GM12878 (cell line): Measurements from ENCODE around the gene CLDN9. TPM values are rescaled to one million over a fixed set of nuclear protein-coding genes. Genes with fewer than 3 reads are reported as not detected.
A peak's percentile ranks its signal among the peaks of the same experiment; 100 is the strongest.

Source experiments
- ATAC-seq: fragments of 200-7000 bp; cut with Tn5 transposase; 3 replicates; pipeline ENCODE4 v1.9.1; 2020; ENCODE audit warnings: mild to moderate bottlenecking, moderate library complexity
- BruUV-seq: library from RNA; stranded (reverse); fragments of 400-500 nt; replicated peaks from 2 replicates; lab custom pipeline; 2021; lab: Mats Ljungman, UMichigan
- CTCF ChIA-PET: fragments of 300-600 bp; sonication (Branson Sonifier 250); formaldehyde crosslinking; extraction: SDS; loops from one replicate; lab custom pipeline; 2021; ENCODE audit warnings: inconsistent platforms; lab: Yijun Ruan, JAX
- POLR2A ChIA-PET: fragments of 350-600 bp; formaldehyde crosslinking; extraction: SDS; loops from one replicate; lab custom pipeline; 2021; ENCODE audit warnings: inconsistent platforms; lab: Charles Lee
- RAD21 ChIA-PET: fragments of 300-600 bp; sonication (Branson Sonifier 250); formaldehyde crosslinking; loops from one replicate; lab custom pipeline; 2023; ENCODE audit warnings: antibody characterized with exemption; ENCODE audit not compliant: unreplicated experiment; lab: Charles Lee
- SMC1A ChIA-PET: fragments of 300-600 bp; sonication (Branson Sonifier 250); formaldehyde crosslinking; loops from one replicate; lab custom pipeline; 2023; ENCODE audit not compliant: unreplicated experiment, uncharacterized antibody; lab: Charles Lee
- DNase-seq: peaks from one replicate; pipeline ENCODE4 v3.0.0-alpha.2; 2011; ENCODE audit warnings: low read depth, low spot score
- FAIRE-seq: peaks from 3 replicates; lab custom pipeline; 2011; peaks lifted over from hg19 to GRCh38; lab: Jason Lieb, UNC
- H2AFZ ChIP-seq: 2 replicates; pipeline ENCODE4 v1.6.0; 2011; ENCODE audit warnings: low read depth, low read length, control low read depth; ENCODE audit not compliant: control insufficient read depth
- H3K27ac ChIP-seq: 2 replicates; pipeline ENCODE4 v1.5.1; 2011; ENCODE audit warnings: control low read depth; ENCODE audit not compliant: control insufficient read depth, insufficient read depth
- H3K27me3 ChIP-seq, 2 experiments: replicated peaks in 1 of 2; 2 replicates each; pipeline versions ENCODE4 v1.6.0 to v1.6.1; 2011; ENCODE audit warnings: low read length in 1 of 2; ENCODE audit not compliant: control insufficient read depth in 2 of 2, insufficient read depth in 2 of 2
- H3K36me3 ChIP-seq, 2 experiments: 2 replicates each; pipeline ENCODE4 v1.5.1; 2011; ENCODE audit warnings: low read length in 1 of 2; ENCODE audit not compliant: control insufficient read depth in 2 of 2, insufficient read depth in 2 of 2
- H3K4me1 ChIP-seq: 2 replicates; pipeline ENCODE4 v1.6.1; 2011; ENCODE audit warnings: mild to moderate bottlenecking, low read length, moderate library complexity, mixed read lengths; ENCODE audit not compliant: control insufficient read depth, insufficient read depth
- H3K4me2 ChIP-seq: 2 replicates; pipeline ENCODE4 v1.6.0; 2011; ENCODE audit warnings: control low read depth; ENCODE audit not compliant: control insufficient read depth, insufficient read depth
- H3K4me3 ChIP-seq: fragments of 200-600 bp; sonication (generic); 2 replicates; pipeline ENCODE4 v1.5.1; 2016
- H3K79me2 ChIP-seq: 2 replicates; pipeline ENCODE4 v1.6.0; 2011; ENCODE audit warnings: low read length; ENCODE audit not compliant: control insufficient read depth, insufficient read depth
- H3K9ac ChIP-seq: 2 replicates; pipeline ENCODE4 v1.8.0; 2011; ENCODE audit warnings: low read length, control low read depth, mixed read lengths; ENCODE audit not compliant: control insufficient read depth, insufficient read depth
- H3K9me3 ChIP-seq: replicated peaks from 3 replicates; pipeline ENCODE4 v1.5.1; 2011; ENCODE audit warnings: mild to moderate bottlenecking, low read length; ENCODE audit not compliant: control insufficient read depth, insufficient read depth
- H4K20me1 ChIP-seq: 2 replicates; pipeline ENCODE4 v1.6.0; 2011; ENCODE audit not compliant: control insufficient read depth, insufficient read depth
- BCLAF1 ChIP-seq: fragments of 450-650 bp; IDR thresholded peaks from 2 replicates; pipeline ENCODE4 v1.6.1; 2017; ENCODE audit warnings: antibody characterized with exemption, mild to moderate bottlenecking, moderate library complexity
- CTCF ChIP-seq, 3 experiments: IDR thresholded peaks in 2 of 3; conservative IDR thresholded peaks in 1 of 3; 2 replicates each; pipeline ENCODE4 v1.5.1; 2011; ENCODE audit warnings: low read depth in 3 of 3, low read length in 3 of 3, mild to moderate bottlenecking in 3 of 3, control low read depth in 2 of 3, moderate library complexity in 2 of 3, inconsistent platforms in 1 of 3, mixed read lengths in 1 of 3; ENCODE audit not compliant: control insufficient read depth in 2 of 3, insufficient read depth in 1 of 3; ENCODE audit errors: extremely low read depth in 1 of 3
- E4F1 ChIP-seq: fragments of 450-650 bp; IDR thresholded peaks from 2 replicates; pipeline ENCODE4 v1.6.1; 2018; ENCODE audit warnings: borderline replicate concordance, mild to moderate bottlenecking; ENCODE audit not compliant: partially characterized antibody
- FOXM1 ChIP-seq: IDR thresholded peaks from 2 replicates; pipeline ENCODE4 v1.6.1; 2012; ENCODE audit warnings: low read depth, mild to moderate bottlenecking, inconsistent platforms, low read length, moderate library complexity
- LARP7 ChIP-seq: fragments of 450-650 bp; IDR thresholded peaks from 2 replicates; pipeline ENCODE4 v1.6.1; 2017; ENCODE audit warnings: mild to moderate bottlenecking
- MYC ChIP-seq: IDR thresholded peaks from 2 replicates; pipeline ENCODE4 v1.6.1; 2011; ENCODE audit warnings: mild to moderate bottlenecking, low read length, moderate library complexity, inconsistent platforms; ENCODE audit not compliant: insufficient read depth, insufficient replicate concordance, insufficient read length, severe bottlenecking
- NR2C1 ChIP-seq: fragments of 450-650 bp; IDR thresholded peaks from 2 replicates; pipeline ENCODE4 v1.6.1; 2017; ENCODE audit warnings: antibody characterized with exemption, mild to moderate bottlenecking, moderate library complexity
- PBX3 ChIP-seq: IDR thresholded peaks from 2 replicates; pipeline ENCODE4 v1.6.1; 2011; ENCODE audit warnings: mild to moderate bottlenecking, low read depth, low read length, moderate library complexity; ENCODE audit not compliant: insufficient replicate concordance
- RUNX3 ChIP-seq: IDR thresholded peaks from 2 replicates; pipeline ENCODE4 v1.6.1; 2012; ENCODE audit warnings: low read length, inconsistent platforms
- STAT3 ChIP-seq: IDR thresholded peaks from 2 replicates; pipeline ENCODE4 v1.6.1; 2011; ENCODE audit warnings: low read depth, low read length, improper control_type of control experiment
- YY1 ChIP-seq: IDR thresholded peaks from 2 replicates; pipeline ENCODE4 v1.6.1; 2011; ENCODE audit warnings: low read depth, mild to moderate bottlenecking, low read length
- ZNF622 ChIP-seq: fragments of 450-650 bp; IDR thresholded peaks from 2 replicates; pipeline ENCODE4 v1.6.1; 2017; ENCODE audit warnings: mild to moderate bottlenecking, inconsistent platforms
- WGBS: methylation state at CpG from one replicate; pipeline ENCODE4 v1.1.6; 2016; ENCODE audit warnings: low lambda C conversion rate; ENCODE audit not compliant: insufficient replicate concordance, insufficient coverage; ENCODE audit errors: missing lambda C conversion rate; 5-methylcytosine and 5-hydroxymethylcytosine counted together
- in situ Hi-C: fragments of 300-500 bp; cut with MboI; formaldehyde crosslinking; loops from 9 replicates; pipeline ENCODE4 v1.14.3; 2018; ENCODE audit warnings: mixed read lengths
- intact Hi-C: fragments of 100-400 bp; cut with micrococcal nuclease; formaldehyde crosslinking; loops from one replicate; pipeline ENCODE4 v1.14.2; 2022; ENCODE audit not compliant: unreplicated experiment
- polyA plus RNA-seq, 11 experiments: library from polyadenylated mRNA; depleted of rRNA in 4 of 11; unstranded in 6 of 11; stranded (reverse) in 5 of 11; fragments of >200 nt; fragmentation: Nextera tagmentation in 4 of 11; fragmentation: Illumina TruSeq in 1 of 11; extraction: Ambion mirVana in 4 of 11; extraction: Trizol in 1 of 11; gene quantifications; 1 replicate in 1 of 11; 2 replicates in 10 of 11; pipeline versions ENCODE4 v1.2.1 to v1.2.3, GENCODE V29; 2011 to 2016; ENCODE audit warnings: inconsistent platforms in 2 of 11, missing spikeins in 2 of 11, low read depth in 1 of 11
- total RNA-seq, 4 experiments: library from RNA; depleted of rRNA in 3 of 4; stranded (reverse); fragments of >200 nt in 3 of 4; fragmentation: Illumina TruSeq in 1 of 4; extraction: Trizol in 1 of 4; gene quantifications; 2 replicates each; pipeline versions ENCODE4 v1.2.1 to v1.2.3, GENCODE V29; 2013 to 2021

Gene CLDN9
- total and polyA plus RNA-seq, 10 of the 15 experiments (the other 5 are each of a cell fraction or from before 2014, with no cell fraction given) = not detected

GRCh38 chr16:3058139-3059030 lies 45.7 kb downstream of the CLDN9 start:
- RAD21 ChIA-PET = interaction anchor here (0.5 to 3.0 kb wide), 20 partner anchors 17 to 114 kb away, joined by 3 to 72 read pairs (median 6); partner anchors contain the start of genes TNFRSF12A and ZNF213
- no peak for TF ChIP-seq FOXM1
- TF ChIP-seq RUNX3 = no peak
- TF ChIP-seq BCLAF1 = no peak
- peak; percentile 8; the same call in 1 of the 2 replicates for TF ChIP-seq YY1
- TF ChIP-seq PBX3 = no peak
- no peak for TF ChIP-seq MYC
- no peak for TF ChIP-seq STAT3
- TF ChIP-seq LARP7 = no peak
- no peak for TF ChIP-seq NR2C1
- TF ChIP-seq ZNF622 = no peak
- TF ChIP-seq CTCF (IDR thresholded peaks at IDR 0.05 in 2 of 3, conservative IDR thresholded peaks at IDR 0.05 in 1 of 3; ENCODE audit: control insufficient read depth in 2 of 3, extremely low read depth in 1 of 3, insufficient read depth in 1 of 3, low read depth in 3 of 3, low read length in 3 of 3) = peak in 2 of 3 experiments; percentile 49 to 59; a peak in 5 of 6 replicates
- TF ChIP-seq E4F1 = no peak

More at GRCh38 chr16:3058139-3059030, 45.7 kb downstream of the CLDN9 start:
- H3K4me2 ChIP-seq = peak overlapping the region; percentile 75
- intact Hi-C loops (loop anchor here (1.0 to 2.0 kb wide), 3 partner anchors 37 to 108 kb away; no protein-coding TSS in a partner anchor), in situ Hi-C loops (no loop called here)
- H3K9me3 ChIP-seq = no peaks in the 10 kb centered on the region; the same call in 2 of the 3 replicates
- H3K9ac ChIP-seq = peak overlapping the region; percentile 82
- WGBS = 7% methylated on average over 52 of the region's 77 CpGs
- ATAC-seq (peak; percentile 76), DNase-seq (no peak), FAIRE-seq (no peak)
- peak overlapping the region; percentile 87 for H2AFZ ChIP-seq
- H3K36me3 ChIP-seq = no peaks in the 10 kb centered on the region
- no peaks in the 10 kb centered on the region for H3K79me2 ChIP-seq
- TSS peak; percentile 45 for BruUV-seq
- H4K20me1 ChIP-seq = no peaks in the 10 kb centered on the region
- ChIA-PET SMC1A (interaction anchor here (0.7 to 3.9 kb wide), 9 partner anchors 16 to 76 kb away, joined by 3 to 53 read pairs (median 4); partner anchors contain the start of gene ZNF213), POLR2A (interaction anchor here (0.6 to 1.4 kb wide), 12 partner anchors 13 to 1072 kb away, joined by 3 to 5 read pairs (median 4); partner anchors contain the start of genes HCFC1R1, THOC6 and ZNF213), CTCF (interaction anchor here (0.6 to 9.5 kb wide), 29 partner anchors 10 to 113 kb away, joined by 3 to 174 read pairs (median 6); partner anchors contain the start of genes HCFC1R1, THOC6 and ZNF213)
- H3K4me3 ChIP-seq = peak overlapping the region; percentile 87
- H3K4me1 ChIP-seq = peaks cover 16% of the 10 kb centered on the region
- no peaks in the 10 kb centered on the region for H3K27me3 ChIP-seq
- H3K27ac ChIP-seq = peak overlapping the region; percentile 70
